K562 (cell line): ENCODE results near the gene SEPTIN2. TPM values are rescaled to one million over a fixed set of nuclear protein-coding genes. Genes with fewer than 3 reads are reported as not detected.

Experiments used
- ATAC-seq: fragments of 200-7000 bp; cut with Tn5 transposase; 3 replicates; pipeline ENCODE4 v1.9.1; 2020; ENCODE audit warnings: moderate library complexity
- BruUV-seq: library from RNA; stranded (reverse); fragments of 400-500 nt; replicated peaks from 2 replicates; lab custom pipeline; 2021; lab: Mats Ljungman, UMichigan
- CTCF ChIA-PET: fragments of 300-600 bp; formaldehyde crosslinking; extraction: SDS; loops from one replicate; lab custom pipeline; 2021; ENCODE audit warnings: low intra/inter-chr PET ratio; lab: Yijun Ruan, JAX
- POLR2A ChIA-PET: fragments of 300-600, 350-650 bp; sonication (Branson Sonifier 250); formaldehyde crosslinking; extraction: SDS; loops from one replicate; lab custom pipeline; 2021; ENCODE audit warnings: antibody characterized with exemption, inconsistent platforms; lab: Yijun Ruan, JAX
- DNase-seq, 4 experiments: peaks; one replicate each; pipeline versions ENCODE4 v3.0.0 to v3.0.0-alpha.2; 2011 to 2018; ENCODE audit warnings: low spot score in 3 of 4, mixed read lengths in 3 of 4; ENCODE audit errors: extremely low read depth in 1 of 4
- FAIRE-seq: peaks from 2 replicates; lab custom pipeline; 2011; peaks lifted over from hg19 to GRCh38; lab: Jason Lieb, UNC
- H2AFZ ChIP-seq: 2 replicates; pipeline ENCODE4 v1.6.0; 2011; ENCODE audit warnings: low read depth, low read length, control low read depth, inconsistent platforms
- H3K27ac ChIP-seq: fragments of 200-600 bp; 3 replicates; pipeline ENCODE4 v1.8.0; 2011; ENCODE audit warnings: low read depth, mild to moderate bottlenecking, control low read depth, inconsistent platforms, low read length, moderate library complexity, mixed read lengths; ENCODE audit errors: extremely low read depth
- H3K27me3 ChIP-seq, 2 experiments: fragments of 300-600 bp in 1 of 2; 2 replicates in 1 of 2; 3 replicates in 1 of 2; pipeline versions ENCODE4 v1.6.0 to v1.8.0; 2011; ENCODE audit warnings: inconsistent platforms in 2 of 2, low read length in 2 of 2, mild to moderate bottlenecking in 1 of 2, mixed read lengths in 1 of 2, moderate library complexity in 1 of 2; ENCODE audit not compliant: control insufficient read depth in 2 of 2, insufficient read depth in 2 of 2
- H3K36me3 ChIP-seq: fragments of 300-600 bp; 3 replicates; pipeline ENCODE4 v1.8.0; 2011; ENCODE audit warnings: mild to moderate bottlenecking, low read length, inconsistent platforms; ENCODE audit not compliant: control insufficient read depth, insufficient read depth
- H3K4me1 ChIP-seq, 2 experiments: fragments of 200-600 bp in 1 of 2; replicated peaks in 1 of 2; 2 replicates in 1 of 2; 3 replicates in 1 of 2; pipeline versions ENCODE4 v1.5.1 to v1.8.0; 2011; ENCODE audit warnings: inconsistent platforms in 2 of 2, low read length in 2 of 2, mild to moderate bottlenecking in 1 of 2, mixed read lengths in 1 of 2, moderate library complexity in 1 of 2; ENCODE audit not compliant: control insufficient read depth in 2 of 2, insufficient read depth in 2 of 2
- H3K4me2 ChIP-seq: 2 replicates; pipeline ENCODE4 v1.6.1; 2011; ENCODE audit warnings: low read length, control low read depth, inconsistent platforms, mixed read lengths; ENCODE audit not compliant: insufficient read depth
- H3K4me3 ChIP-seq: fragments of 200-600 bp; sonication (generic), shearing (Covaris generic); 2 replicates; pipeline ENCODE4 v1.5.1; 2016; ENCODE audit warnings: control low read depth, inconsistent platforms
- H3K79me2 ChIP-seq: fragments of 200-600 bp; 3 replicates; pipeline ENCODE4 v1.8.0; 2011; ENCODE audit warnings: low read length, inconsistent platforms; ENCODE audit not compliant: control insufficient read depth, insufficient read depth
- H3K9ac ChIP-seq, 2 experiments: 2 replicates each; pipeline versions ENCODE4 v1.6.0 to v1.6.1; 2011; ENCODE audit warnings: low read depth in 2 of 2, low read length in 2 of 2, control low read depth in 1 of 2, inconsistent platforms in 1 of 2, mild to moderate bottlenecking in 1 of 2, mixed read lengths in 1 of 2; ENCODE audit not compliant: insufficient read depth in 1 of 2
- H3K9me1 ChIP-seq: one replicate; pipeline ENCODE4 v1.6.0; 2011; ENCODE audit warnings: inconsistent platforms, mild to moderate bottlenecking, low read length, moderate library complexity; ENCODE audit not compliant: control insufficient read depth, insufficient read depth
- H3K9me3 ChIP-seq: replicated peaks from 2 replicates; pipeline ENCODE4 v1.5.1; 2011; ENCODE audit warnings: low read depth, low read length, inconsistent platforms; ENCODE audit not compliant: control insufficient read depth, insufficient read depth
- H4K20me1 ChIP-seq: replicated peaks from 2 replicates; pipeline ENCODE4 v1.6.1; 2011; ENCODE audit warnings: low read length, inconsistent platforms, mixed read lengths; ENCODE audit not compliant: control insufficient read depth, insufficient read depth
- ARID2 ChIP-seq: fragments of 450-650 bp; IDR thresholded peaks from 2 replicates; pipeline ENCODE4 v1.6.1; 2017; ENCODE audit warnings: antibody characterized with exemption, mild to moderate bottlenecking
- ARID3A ChIP-seq: IDR thresholded peaks from 2 replicates; pipeline ENCODE4 v1.6.1; 2012; ENCODE audit warnings: low read depth, low read length, improper control_type of control experiment, borderline replicate concordance
- CGGBP1 ChIP-seq: fragments of 250-450 bp; sonication (Bioruptor Pico); IDR thresholded peaks from 2 replicates; pipeline ENCODE4 v1.9.0; 2021; ENCODE audit warnings: mild to moderate bottlenecking
- FOXM1 ChIP-seq, 2 experiments: fragments of 450-650 bp in 1 of 2; sonication (generic) in 1 of 2; formaldehyde crosslinking in 1 of 2; IDR thresholded peaks; 2 replicates each; pipeline versions ENCODE4 v1.6.1 to v1.9.0; 2017 to 2022; ENCODE audit warnings: low read depth in 2 of 2, mild to moderate bottlenecking in 2 of 2, missing genetic modification reagents in 1 of 2, moderate library complexity in 1 of 2
- GTF2B ChIP-seq: IDR thresholded peaks from 2 replicates; pipeline ENCODE4 v1.6.1; 2011; ENCODE audit not compliant: insufficient read length; ENCODE audit errors: extremely low read depth
- HBP1 ChIP-seq: fragments of 450-650 bp; formaldehyde crosslinking; IDR thresholded peaks from 2 replicates; pipeline ENCODE4 v1.4.0; 2022; ENCODE audit warnings: missing genetic modification characterization
- KHSRP ChIP-seq: fragments of 450-650 bp; IDR thresholded peaks from 2 replicates; pipeline ENCODE4 v1.6.1; 2017
- MYNN ChIP-seq, 2 experiments: sonication (generic); formaldehyde crosslinking in 1 of 2; IDR thresholded peaks; 2 replicates each; pipeline versions ENCODE4 v1.5.0 to v1.6.1; 2016 to 2020; ENCODE audit warnings: antibody characterized with exemption in 1 of 2, missing genetic modification reagents in 1 of 2
- NFXL1 ChIP-seq: fragments of 450-650 bp; formaldehyde crosslinking; IDR thresholded peaks from 2 replicates; pipeline ENCODE4 v1.4.0; 2021; ENCODE audit warnings: mild to moderate bottlenecking
- POLR2AphosphoS2 ChIP-seq: IDR thresholded peaks from 2 replicates; pipeline ENCODE4 v1.6.1; 2012; ENCODE audit warnings: low read length, improper control_type of control experiment
- PYGO2 ChIP-seq: fragments of 450-650 bp; IDR thresholded peaks from 2 replicates; pipeline ENCODE4 v1.6.1; 2016; ENCODE audit warnings: mild to moderate bottlenecking, missing genetic modification characterization, moderate library complexity, missing compliant biosample characterization
- RB1 ChIP-seq: fragments of 450-650 bp; IDR thresholded peaks from 2 replicates; pipeline ENCODE4 v1.6.1; 2017; ENCODE audit warnings: low read depth, mild to moderate bottlenecking
- SMAD3 ChIP-seq: fragments of 450-650 bp; formaldehyde crosslinking; conservative IDR thresholded peaks from 2 replicates; pipeline ENCODE4 v1.4.0; 2020; ENCODE audit warnings: mild to moderate bottlenecking
- ZNF316 ChIP-seq: fragments of 450-650 bp; IDR thresholded peaks from 2 replicates; pipeline ENCODE4 v1.6.1; 2016
- ZNF644 ChIP-seq: fragments of 200-800 bp; sonication (Bioruptor generic); IDR thresholded peaks from 2 replicates; pipeline ENCODE4 v1.6.1; 2016; ENCODE audit warnings: low read depth, missing genetic modification characterization, missing compliant biosample characterization
- WGBS: fragments of 100-300 bp; shearing (Covaris generic); methylation state at CpG from one replicate; pipeline ENCODE4 v1.1.6; 2016; ENCODE audit warnings: low coverage, mixed read lengths; ENCODE audit not compliant: insufficient coverage; ENCODE audit errors: missing lambda C conversion rate; 5-methylcytosine and 5-hydroxymethylcytosine counted together
- in situ Hi-C: fragments of 300-500 bp; cut with MboI; formaldehyde crosslinking; loops from 4 replicates; pipeline ENCODE4 v1.15.0; 2018; ENCODE audit warnings: inconsistent platforms, mixed read lengths
- intact Hi-C: fragments of 100-400 bp; cut with micrococcal nuclease; formaldehyde crosslinking; loops from 2 replicates; pipeline ENCODE4 v1.14.2; 2022
- polyA plus RNA-seq, 8 experiments: library from polyadenylated mRNA; depleted of rRNA in 4 of 8; stranded (reverse) in 5 of 8; unstranded in 3 of 8; fragments of >200 nt; fragmentation: Nextera tagmentation in 2 of 8; fragmentation: Illumina TruSeq in 1 of 8; extraction: Ambion mirVana in 2 of 8; extraction: Trizol in 1 of 8; gene quantifications; 2 replicates each; pipeline versions ENCODE4 v1.2.1 to v1.2.3, GENCODE V29; 2011 to 2014; ENCODE audit warnings: inconsistent platforms in 1 of 8, missing spikeins in 1 of 8
- total RNA-seq, 7 experiments: library from RNA; depleted of rRNA in 6 of 7; stranded (reverse); fragments of >200 nt in 6 of 7; fragmentation: Illumina TruSeq in 2 of 7; extraction: Trizol in 2 of 7; gene quantifications; 2 replicates each; pipeline versions ENCODE4 v1.2.1 to v1.2.3, GENCODE V29; 2011 to 2021; ENCODE audit warnings: low replicate concordance in 1 of 7

Gene SEPTIN2
- total and polyA plus RNA-seq, 9 of the 15 experiments (the other 6 are each of a cell fraction or from before 2014, with no cell fraction given) = 121 to 367 (median 166) TPM

- ChIA-PET POLR2A (no interaction called here), CTCF (no interaction called here)
- BruUV-seq = no TSS peak
- Histone ChIP-seq H3K9me3 (no peaks in the 10 kb centered on the region), H3K4me2 (no peak overlapping the region), H3K9ac (no peak overlapping the region), H4K20me1 (no peaks in the 10 kb centered on the region; the same call in 1 of the 2 replicates), H3K79me2 (no peaks in the 10 kb centered on the region), H2AFZ (no peak overlapping the region), H3K27me3 (no peaks in the 10 kb centered on the region), H3K27ac (no peak overlapping the region), H3K9me1 (no peaks in the 10 kb centered on the region), H3K36me3 (peaks cover 86% of the 10 kb centered on the region), H3K4me3 (no peak overlapping the region), H3K4me1 (no peaks in the 10 kb centered on the region)
- intact Hi-C loops = no loop called here
- DNase-seq = no peak
- ATAC-seq = no peak
- TF ChIP-seq MYNN (IDR thresholded peaks at IDR 0.05) (no peak), MYNN (CRISPR knock-in tag; IDR thresholded peaks at IDR 0.05) (no peak), RB1 (no peak), KHSRP (no peak), PYGO2 (tag) (no peak), HBP1 (CRISPR knock-in tag) (no peak), SMAD3 (no peak), ARID2 (no peak), ZNF316 (no peak), ZNF644 (tag) (no peak), NFXL1 (CRISPR knock-in tag) (no peak), ARID3A (no peak), FOXM1 (IDR thresholded peaks at IDR 0.05; ENCODE audit: low read depth) (no peak), FOXM1 (CRISPR knock-in tag; IDR thresholded peaks at IDR 0.05; ENCODE audit: low read depth) (no peak), POLR2AphosphoS2 (no peak), GTF2B (no peak), CGGBP1 (CRISPR knock-in tag) (no peak)
- no peak for FAIRE-seq
- whole genome bisulfite sequencing = 78% methylated on average over 8 of the region's 8 CpGs
- in situ Hi-C loops = no loop called here
These were observed 24.3 kb downstream of the SEPTIN2 start for GRCh38 chr2:241339839-241340630.
